NCI-H226 (cell line): ENCODE results near the gene NRN1.
"Not testable (repeated sequence)": the region's sequence is repeated elsewhere in the genome, so short reads cannot be mapped to it uniquely, and the experiment has no call there.

ENCODE experiments used
- DNase-seq: peaks from one replicate; pipeline ENCODE4 v3.0.0-alpha.2; 2015

The NRN1 gene, protein sequence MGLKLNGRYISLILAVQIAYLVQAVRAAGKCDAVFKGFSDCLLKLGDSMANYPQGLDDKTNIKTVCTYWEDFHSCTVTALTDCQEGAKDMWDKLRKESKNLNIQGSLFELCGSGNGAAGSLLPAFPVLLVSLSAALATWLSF

DNA sequence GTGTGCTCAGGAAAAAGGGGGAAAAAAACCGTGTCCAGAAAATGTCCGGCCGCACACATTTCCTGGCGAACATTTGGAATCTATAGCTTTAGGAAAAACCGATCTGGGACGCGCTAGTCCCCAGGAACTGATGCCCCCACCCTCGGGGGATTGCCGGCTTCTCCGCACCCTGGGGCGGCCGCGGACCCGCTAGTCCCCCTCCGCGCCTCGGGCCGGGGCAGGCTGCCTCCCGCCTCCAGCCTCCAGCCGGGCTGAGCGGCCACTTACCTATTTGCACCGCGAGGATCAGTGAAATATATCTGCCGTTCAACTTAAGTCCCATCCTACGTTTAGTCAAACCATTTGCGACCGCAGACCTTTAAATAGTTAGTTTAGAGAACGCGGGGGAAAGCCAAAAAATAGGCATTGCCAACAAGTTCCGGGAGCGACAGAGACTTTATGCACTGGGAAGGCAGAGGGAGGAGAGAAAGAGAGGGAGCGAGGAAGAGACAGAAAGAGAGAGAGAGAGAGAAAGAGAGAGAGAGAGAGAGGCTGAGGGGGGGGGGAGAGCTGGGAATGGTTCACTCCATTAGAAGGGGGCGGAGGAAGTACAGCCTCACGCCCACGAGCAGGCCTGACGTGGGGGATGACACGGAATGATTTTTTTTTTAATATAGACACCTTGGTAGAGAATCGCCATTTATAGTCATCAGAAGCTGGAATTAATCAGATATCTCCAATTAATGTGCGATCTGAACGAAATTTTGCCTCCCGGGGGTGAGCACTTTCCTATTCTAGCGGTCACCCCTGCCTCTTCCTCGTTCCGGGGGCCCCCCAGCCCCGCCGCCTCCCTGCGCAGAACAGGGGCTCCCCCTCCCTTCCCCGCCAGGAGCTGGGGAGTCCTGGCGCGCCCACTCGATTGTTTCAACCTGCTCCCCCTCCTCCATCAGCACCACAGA lies at the start of gene NRN1:
TSS of gene NRN1 (minus strand) at position 498 of the 938 bp plus-strand sequence. CDS start at position 322, 176 bp downstream.
- DNase-seq, result no peak

DNA sequence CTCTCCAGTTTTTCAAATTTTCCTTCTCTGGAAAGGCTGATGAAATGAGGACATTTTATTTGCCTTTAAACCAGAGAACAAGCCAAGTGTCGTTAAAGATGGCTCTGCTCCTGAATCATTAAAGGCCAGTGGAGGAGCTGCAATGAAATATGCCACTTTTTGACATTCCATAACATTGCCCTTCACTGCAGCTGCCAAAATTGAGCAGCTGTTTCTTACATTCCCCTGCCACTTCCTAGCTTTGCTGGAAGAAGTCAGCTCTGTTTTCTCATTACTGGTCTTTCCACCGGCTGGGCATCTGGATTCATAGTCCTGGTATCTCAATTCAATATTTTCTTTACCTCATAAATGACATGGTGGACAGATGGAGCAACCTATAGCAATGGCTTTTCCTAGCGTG lies 45.5 kb upstream of the NRN1 start:
- DNase-seq, result no peak

DNA sequence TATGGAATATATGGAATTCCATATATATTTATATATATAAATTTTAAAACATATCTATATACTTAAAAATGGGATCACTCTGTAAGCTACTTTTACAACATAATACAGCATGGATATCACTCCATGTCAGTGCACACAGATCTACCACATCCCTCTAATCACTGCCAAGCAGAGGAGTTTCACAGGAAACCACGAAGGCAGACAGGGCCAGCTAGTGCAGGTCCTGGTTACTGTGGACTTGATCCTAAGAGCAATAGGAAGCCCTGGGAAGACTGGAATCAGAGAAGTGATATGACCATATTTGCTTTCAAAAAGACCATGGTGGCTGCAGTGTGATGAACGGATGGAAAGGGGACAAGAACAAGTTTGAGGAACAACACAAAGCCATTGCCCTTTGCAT lies 40.0 kb upstream of the NRN1 start:
- DNase-seq, result no peak

DNA sequence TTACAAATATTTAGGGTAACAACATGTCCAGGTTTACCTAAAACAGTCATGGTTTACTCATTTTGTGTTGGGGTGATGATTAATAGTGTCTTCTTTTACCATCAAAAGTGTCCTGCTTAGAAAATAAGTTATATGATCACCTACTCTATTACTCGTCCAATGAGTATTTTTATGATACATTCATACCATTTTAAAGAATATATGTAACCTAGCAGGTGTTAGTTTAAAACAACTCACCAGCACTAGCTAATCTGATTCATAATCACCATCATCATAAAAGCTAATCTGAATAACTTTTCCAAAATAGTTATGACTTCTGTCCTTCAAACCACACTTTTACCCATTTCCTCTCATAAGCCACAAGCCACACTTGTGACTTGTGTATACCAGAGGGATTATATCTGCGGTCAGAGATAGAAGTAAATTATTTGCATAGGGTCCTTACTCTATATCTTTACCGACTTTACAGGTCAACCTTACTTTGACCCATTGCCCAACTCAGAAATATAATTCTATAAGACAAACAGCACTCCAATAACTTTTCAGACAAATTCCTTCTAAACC lies 33.3 kb upstream of the NRN1 start:
- DNase-seq, result no peak

DNA sequence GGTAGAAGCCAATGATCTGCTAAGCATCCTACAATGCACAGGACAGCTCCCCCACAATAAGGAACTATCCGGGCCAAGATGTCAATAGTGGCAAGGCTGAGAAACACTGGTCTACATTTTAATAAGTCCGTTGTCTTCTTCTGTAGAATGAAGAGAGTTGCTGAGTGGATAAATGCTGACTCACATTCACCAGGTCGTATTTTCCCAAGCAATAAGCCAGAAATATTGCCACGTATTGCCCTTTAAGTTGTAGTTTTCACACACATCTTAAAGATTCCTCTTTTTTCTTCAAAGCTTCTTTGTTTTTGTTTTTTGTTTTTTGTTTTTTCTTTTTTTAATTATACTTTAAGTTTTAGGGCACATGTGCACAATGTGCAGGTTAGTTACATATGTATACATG lies 30.5 kb upstream of the NRN1 start:
- DNase-seq, result no peak

GRCh38 chr6:6033858-6034257 lies 27.1 kb upstream of the NRN1 start:
- DNase-seq, result no peak

DNA sequence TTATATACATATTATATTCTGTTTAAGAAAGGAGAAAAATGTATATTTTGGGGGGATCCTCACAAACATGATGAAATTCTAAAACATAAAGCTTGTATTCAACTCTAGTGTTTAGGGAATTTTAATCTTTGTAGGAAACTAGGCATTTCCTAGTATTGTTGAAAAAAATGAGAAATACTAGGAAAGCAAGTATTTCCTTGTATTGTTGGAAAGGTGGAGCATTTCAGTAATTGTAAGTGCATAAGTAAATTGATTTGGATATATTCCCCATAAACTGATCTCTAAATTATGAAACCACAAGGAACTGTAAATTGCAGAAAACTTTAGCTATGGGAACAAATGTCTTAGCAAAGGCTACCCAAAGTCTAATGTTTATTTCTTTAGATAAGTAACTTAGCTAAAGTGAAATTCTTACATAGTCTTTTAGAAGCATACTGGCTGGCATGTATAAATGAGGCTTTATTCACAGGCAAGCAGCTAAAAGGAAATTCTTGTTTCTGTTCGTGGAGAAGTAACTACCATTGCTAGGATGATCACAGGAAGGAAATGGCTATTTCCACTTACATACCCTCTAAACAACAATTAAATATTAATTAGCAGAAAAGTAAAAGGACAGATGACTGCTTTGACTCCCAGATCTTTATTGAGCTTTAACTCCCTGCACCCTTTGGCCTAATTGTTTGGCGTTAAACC lies 19.9 kb upstream of the NRN1 start:
- no peak for DNase-seq

DNA sequence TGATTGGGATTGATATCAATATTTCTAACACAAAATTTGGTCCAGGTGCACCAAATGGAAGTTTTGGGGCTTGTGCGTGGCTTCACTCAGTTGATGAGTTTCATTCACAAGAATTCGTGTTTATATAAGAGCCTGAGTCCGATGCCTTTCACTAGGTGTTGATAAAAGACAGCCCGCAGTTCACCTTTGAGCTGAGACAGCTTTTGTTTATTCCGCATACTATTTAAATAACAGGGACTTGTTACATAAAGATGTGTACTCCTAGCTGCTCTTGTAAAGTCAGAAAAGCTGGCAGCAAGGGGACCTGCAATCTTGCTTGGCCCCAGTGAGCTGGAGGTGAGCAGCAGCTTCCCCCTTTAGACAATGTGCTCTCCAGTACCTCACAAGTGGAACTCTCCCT lies 19.0 kb upstream of the NRN1 start:
- DNase-seq, result no peak

DNA sequence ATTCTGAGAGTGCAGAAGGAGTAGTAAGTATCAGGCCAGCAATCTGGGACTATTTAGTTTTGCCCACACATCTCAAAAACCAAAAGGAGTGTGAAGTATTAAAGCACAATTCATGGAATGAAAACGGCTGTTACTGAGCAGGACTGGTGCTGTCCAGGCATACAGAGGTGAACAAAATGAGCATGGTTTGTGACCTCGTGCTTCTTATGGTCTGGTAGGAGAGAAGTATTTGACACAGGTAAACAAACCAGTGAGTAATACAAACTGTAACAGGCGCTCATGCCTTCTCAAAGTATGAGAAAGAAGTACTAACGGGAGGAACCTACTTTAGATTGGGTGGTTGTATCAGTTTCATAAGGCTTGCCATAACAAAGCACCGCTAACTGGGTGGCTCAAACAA lies 17.5 kb upstream of the NRN1 start:
- DNase-seq, result no peak

GRCh38 chr6:6022841-6023240 lies 16.1 kb upstream of the NRN1 start:
- not testable (repeated sequence) for DNase-seq

DNA sequence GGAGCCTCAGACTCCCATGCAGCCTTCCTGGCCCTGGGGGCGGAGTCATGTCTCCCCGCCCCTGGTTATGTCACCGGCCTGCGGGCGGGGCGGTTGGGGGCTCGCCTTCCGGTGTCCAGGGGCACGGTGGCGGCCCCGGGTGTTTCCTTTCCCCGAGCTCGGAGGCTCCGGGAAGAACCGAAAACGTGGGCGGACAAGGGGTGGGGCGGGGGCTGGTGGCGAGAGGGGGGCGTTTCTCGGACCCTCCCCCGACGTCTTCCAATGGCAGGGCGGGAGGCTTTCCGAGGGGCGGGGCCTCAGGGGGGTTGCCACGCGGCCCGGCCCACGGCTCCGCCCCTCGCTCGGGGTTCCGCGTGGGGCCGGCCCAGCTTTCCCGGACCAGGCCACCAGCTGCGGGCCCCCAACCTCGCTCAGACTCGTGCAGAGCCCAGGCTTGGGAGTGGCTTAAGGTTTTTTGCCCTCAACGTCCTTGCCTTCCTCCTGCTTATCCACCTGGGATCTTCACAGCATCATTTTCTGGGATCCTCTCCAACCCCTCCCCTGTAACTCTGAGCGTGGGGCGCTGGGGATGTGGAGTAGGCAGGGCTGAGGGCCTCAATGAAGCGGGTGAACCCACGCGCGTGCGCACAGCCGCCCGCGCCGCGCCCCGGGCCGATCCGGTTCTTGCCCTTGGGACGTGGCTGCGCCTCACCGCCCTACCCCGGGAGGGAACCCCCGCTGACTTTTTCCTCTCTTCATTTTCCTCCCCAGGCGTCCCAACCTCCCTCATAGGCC lies 2.1 kb upstream of the NRN1 start:
- peak; percentile 34 for DNase-seq

GRCh38 chr6:6008089-6008647 lies 1.4 kb upstream of the NRN1 start:
- DNase-seq, result no peak

DNA sequence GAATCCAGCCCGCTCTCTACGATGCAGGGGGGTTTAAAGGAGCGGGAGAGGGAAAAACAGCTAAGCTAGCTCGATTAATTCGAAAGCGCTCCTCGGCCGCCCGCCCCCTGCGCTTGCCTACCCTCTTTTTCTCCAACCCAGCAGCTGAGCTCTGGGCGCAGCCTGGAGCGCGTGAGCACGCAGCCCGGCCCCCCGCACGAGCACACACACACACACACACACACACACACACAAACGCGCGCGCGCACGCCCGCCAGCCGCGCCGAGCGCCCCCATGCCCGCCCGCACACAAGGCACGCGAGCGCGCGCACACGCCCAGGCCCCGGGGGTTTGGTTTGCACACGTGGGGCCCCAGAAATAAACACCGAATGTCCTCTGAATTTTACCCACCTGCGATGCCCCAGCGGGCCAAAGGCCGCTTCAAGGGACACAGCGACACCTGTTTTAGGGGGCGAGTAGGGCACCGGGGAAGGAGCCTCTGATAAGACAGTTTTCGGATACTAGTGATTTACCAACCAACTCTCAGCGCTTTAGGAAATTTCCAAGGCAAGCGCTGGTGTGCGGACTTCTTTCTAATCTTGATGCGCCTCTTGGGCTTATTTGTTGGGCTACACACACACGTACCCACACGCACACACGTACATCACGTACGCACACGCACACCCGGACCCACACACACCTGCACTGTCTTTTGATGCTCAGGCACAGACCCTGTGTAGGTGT lies 802 bp upstream of the NRN1 start:
- no peak for DNase-seq

GRCh38 chr6:6006006-6006427 lies 708 bp downstream of the NRN1 start:
- no peak for DNase-seq

- DNase-seq, result no peak
Measured at GRCh38 chr6:6005051-6006005, 1.4 kb downstream of the NRN1 start.

GRCh38 chr6:6004390-6004995 lies 2.2 kb downstream of the NRN1 start:
- no peak for DNase-seq

GRCh38 chr6:6003621-6004366 lies 2.9 kb downstream of the NRN1 start:
- no peak for DNase-seq

DNA sequence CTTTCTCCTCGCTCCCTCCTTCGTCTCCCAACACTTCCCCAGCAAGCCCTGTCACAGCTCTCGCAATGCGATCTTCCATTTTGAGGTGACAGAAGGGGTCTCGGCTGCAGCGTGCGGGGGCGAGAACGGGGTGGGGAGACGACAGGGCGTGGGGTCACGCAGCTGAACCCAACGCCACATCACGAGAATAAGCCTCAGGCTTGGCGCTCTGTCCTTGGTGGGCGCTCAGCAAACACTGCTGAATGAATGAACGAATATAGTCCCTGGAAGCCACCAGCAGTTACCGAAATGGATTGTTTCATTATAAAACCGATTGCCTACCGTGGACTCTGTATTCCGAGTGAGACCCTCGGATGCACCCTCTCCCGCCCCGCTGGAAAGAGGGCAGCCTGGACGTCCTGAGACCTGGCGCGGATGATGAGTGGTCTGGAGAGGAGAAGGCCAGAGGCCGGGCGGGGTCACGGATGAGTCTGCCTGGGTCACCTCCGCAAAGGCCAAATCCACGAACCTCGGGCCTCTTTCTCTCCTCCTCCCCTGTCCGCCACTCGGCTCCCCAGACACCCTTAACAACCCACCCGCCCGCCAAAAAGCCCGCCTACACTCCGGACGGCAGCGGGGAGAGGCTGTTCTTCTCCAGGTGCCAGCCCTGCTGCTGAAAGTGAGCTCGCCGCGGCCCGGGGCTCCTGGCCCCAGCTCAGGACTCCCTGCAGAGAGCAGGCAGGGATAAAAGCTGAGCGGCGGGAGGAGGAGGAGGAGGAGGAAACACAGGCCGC lies 3.7 kb downstream of the NRN1 start:
- DNase-seq, result no peak
